Measurements from ENCODE around the gene LRRC71.

Gene LRRC71

DNA sequence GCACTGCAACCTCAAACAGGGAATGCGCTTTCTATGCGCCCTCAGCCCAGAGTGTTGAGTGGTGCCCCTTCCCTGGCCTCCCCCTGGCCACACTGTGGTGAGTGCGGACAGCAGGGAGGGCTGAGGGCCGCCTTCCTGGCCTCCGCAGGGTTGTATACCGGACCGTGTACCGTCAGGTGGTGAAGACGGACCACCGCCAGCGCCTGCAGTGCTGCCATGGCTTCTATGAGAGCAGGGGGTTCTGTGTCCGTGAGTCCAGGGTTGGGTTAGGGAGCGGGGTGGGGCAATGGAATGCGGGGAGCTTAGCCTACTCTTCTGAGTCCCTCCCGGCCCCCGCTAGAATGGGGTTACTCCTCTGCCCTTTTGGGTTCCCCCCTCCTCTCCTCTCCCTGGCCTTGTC, 15.3 kb upstream of the LRRC71 start:
- in situ Hi-C loops (cut with MboI; ENCODE audit: low sequenced_read_pairs): no loop called here

DNA sequence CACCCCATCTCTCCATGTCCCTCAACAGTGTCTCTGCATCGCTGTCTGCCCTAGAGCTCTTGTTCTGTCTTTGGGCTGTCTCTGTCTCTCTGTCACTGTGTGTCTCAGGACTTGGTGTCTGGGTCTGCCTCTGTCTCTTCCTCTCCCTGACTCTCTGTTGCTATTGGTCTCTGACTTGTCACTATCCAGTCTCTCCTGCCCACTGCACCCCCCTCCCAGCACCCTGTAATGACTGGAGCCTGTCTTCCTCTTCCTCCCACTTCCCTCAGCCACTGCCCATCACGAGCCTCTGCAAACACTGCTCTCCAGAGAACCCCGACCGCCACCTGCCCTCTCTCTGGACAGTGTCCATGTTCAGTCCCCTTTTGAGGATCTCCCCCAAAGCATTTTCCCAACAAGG, 14.8 kb upstream of the LRRC71 start:
- in situ Hi-C loops (cut with MboI; ENCODE audit: low sequenced_read_pairs): no loop called here

DNA sequence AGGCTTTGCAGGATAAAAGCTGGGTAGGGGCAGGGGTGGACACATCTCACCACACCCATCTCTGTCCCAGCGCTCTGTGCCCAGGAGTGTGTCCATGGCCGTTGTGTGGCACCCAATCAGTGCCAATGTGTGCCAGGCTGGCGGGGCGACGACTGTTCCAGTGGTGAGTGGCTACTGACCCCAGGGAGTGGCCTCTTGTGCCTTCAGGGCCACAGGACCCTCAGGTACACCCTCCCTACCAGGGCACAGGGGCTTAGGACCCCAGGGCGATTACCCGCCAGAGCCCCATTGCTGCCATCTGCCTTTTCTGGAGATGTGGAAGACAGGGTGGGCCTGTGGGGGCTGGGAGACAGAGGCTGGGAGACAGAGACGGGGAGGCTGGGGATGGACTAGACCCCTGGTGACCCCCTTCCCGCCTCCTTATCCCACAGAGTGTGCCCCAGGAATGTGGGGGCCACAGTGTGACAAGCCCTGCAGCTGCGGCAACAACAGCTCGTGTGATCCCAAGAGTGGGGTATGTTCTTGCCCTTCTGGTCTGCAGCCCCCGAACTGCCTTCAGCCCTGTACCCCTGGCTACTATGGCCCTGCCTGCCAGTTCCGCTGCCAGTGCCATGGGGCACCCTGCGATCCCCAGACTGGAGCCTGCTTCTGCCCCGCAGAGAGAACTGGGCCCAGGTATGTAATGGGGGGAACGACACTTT, 14.1 kb upstream of the LRRC71 start:
- in situ Hi-C loops (cut with MboI; ENCODE audit: low sequenced_read_pairs): no loop called here

DNA sequence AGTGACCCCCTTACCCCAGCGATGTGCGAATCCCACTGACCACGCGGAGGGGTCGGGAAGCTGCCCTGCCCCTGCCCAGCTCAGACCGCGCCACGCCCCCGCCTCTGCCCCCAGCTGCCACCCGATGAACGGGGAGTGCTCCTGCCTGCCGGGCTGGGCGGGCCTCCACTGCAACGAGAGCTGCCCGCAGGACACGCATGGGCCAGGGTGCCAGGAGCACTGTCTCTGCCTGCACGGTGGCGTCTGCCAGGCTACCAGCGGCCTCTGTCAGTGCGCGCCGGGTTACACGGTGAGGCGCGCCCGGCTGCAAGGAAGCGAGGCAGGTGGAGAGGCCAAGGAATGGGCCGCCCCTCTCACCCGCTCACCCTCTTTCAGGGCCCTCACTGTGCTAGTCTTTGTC, 11.9 kb upstream of the LRRC71 start:
- in situ Hi-C loops (cut with MboI; ENCODE audit: low sequenced_read_pairs): no loop called here

DNA sequence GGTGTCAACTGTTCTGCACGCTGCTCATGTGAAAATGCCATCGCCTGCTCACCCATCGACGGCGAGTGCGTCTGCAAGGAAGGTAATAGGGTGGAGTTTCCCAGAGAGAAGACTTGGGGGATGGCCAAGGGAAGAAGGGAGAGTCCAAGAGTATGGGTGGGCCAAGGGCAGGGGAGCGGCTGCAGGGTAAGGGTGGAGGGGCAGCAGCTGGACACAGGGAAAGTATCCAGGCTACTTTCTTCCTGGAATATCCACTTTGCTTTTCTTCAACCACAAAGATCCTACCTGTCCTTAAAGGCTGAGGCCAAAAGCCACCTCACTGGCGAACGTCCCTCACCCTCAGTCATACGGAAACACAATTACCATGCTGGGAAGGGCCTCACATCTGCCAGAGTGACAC, 11.5 kb upstream of the LRRC71 start:
- in situ Hi-C loops (cut with MboI; ENCODE audit: low sequenced_read_pairs): no loop called here

DNA sequence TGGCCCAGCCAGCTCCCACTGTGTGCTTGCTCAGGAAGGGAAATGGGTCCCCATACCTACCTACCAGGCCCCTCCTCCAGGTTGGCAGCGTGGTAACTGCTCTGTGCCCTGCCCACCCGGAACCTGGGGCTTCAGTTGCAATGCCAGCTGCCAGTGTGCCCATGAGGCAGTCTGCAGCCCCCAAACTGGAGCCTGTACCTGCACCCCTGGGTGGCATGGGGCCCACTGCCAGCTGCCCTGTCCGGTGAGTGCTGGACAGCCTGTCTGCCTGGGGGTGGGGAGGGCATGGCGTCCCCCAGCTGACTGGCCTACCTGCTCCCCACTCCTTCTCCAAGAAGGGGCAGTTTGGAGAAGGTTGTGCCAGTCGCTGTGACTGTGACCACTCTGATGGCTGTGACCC, 10.8 kb upstream of the LRRC71 start:
- in situ Hi-C loops (cut with MboI; ENCODE audit: low sequenced_read_pairs): no loop called here

DNA sequence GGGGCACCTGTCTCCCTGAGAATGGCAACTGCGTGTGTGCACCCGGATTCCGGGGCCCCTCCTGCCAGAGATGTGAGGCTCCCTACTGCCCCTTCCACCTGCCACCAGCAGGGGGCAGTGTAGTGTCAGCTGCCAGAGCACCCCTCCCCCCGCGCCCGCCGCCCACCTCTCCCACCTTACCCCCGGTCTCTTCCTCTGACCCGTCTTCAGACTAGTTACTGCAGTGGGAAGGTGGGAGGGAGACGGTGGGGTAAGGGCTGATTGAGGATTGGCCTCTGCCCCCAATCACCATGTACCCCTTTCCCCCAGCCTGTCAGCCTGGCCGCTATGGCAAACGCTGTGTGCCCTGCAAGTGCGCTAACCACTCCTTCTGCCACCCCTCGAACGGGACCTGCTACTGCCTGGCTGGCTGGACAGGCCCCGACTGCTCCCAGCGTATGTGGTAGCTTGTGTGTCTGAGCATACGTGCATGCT, 10.1 kb upstream of the LRRC71 start:
- in situ Hi-C loops (cut with MboI; ENCODE audit: low sequenced_read_pairs): no loop called here

DNA sequence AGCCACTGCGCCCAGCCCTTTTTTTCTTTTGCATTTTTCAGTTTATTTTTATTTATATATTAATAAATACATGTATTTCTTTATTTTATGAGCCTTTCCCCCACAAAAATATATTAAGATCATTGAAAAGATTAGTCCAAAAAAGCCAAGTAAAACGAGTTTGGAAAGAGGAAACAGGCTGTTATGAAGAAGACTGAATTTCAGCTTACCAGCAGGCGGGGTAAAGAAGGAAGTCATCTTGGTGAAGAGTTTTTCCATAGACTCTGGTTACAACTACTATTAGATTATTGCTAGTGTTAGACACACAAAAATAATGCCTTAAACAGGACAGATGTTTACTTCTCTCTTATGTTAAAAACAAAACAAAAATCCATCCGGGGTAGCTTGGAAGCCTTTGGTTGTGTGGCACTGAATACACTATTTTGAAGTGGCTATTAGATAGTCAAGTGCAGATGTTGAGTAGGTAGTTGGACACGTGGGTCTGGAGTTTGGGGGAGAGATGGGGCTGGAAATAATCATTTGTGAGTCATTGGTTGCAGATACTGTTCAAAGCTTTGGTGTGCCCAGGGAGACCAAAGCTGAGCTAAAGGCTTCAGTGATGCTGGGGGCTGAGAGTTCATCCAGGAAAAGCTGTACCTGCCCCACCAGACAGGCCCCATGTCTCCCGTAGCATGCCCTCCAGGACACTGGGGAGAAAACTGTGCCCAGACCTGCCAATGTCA, 8.7 kb upstream of the LRRC71 start:
- in situ Hi-C loops (cut with MboI; ENCODE audit: low sequenced_read_pairs): no loop called here

DNA sequence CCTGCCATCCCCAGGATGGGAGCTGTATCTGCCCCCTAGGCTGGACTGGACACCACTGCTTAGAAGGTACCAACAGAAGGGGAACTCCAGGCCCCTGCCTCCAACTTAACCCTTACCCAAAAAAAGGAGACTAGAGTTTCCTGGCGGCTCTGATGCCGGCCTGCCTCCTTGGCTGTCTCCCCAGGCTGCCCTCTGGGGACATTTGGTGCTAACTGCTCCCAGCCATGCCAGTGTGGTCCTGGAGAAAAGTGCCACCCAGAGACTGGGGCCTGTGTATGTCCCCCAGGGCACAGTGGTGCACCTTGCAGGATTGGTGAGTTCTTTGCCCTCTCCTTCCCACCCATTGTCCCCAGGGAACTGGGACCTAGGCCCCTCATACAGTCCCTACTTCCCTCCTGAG, 8.1 kb upstream of the LRRC71 start:
- in situ Hi-C loops (cut with MboI; ENCODE audit: low sequenced_read_pairs): no loop called here

DNA sequence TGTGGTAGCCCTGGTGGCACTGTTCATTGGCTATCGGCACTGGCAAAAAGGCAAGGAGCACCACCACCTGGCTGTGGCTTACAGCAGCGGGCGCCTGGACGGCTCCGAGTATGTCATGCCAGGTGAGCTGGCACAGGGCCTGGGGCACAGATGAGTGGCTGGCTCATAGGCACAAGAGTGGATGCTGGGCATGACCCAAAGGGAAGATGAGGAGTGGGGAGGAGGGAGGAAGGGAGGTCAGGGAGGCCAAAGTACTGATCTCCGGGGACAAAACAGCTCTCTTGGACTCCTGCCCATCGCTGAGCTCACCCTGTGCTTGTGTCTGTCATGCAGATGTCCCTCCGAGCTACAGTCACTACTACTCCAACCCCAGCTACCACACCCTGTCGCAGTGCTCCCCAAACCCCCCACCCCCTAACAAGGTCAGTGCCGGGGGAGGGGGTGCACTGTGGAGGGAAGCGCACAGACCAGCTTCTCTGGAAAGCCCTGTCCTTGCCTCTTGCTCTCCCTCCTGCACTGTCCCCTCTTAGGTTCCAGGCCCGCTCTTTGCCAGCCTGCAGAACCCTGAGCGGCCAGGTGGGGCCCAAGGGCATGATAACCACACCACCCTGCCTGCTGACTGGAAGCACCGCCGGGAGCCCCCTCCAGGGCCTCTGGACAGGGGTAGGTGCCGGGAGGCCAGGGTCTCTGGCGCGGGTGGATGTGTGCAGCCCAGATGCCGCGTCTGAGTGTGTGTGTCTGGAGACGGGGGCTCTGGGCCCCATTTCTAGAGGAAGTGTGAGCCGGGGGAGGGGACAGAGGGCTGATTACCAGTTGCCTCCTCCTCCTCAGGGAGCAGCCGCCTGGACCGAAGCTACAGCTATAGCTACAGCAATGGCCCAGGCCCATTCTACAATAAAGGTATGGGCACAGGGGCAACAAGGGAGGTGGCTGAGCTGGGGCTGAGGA, 7.3 kb upstream of the LRRC71 start:
- in situ Hi-C loops (cut with MboI; ENCODE audit: low sequenced_read_pairs): no loop called here

DNA sequence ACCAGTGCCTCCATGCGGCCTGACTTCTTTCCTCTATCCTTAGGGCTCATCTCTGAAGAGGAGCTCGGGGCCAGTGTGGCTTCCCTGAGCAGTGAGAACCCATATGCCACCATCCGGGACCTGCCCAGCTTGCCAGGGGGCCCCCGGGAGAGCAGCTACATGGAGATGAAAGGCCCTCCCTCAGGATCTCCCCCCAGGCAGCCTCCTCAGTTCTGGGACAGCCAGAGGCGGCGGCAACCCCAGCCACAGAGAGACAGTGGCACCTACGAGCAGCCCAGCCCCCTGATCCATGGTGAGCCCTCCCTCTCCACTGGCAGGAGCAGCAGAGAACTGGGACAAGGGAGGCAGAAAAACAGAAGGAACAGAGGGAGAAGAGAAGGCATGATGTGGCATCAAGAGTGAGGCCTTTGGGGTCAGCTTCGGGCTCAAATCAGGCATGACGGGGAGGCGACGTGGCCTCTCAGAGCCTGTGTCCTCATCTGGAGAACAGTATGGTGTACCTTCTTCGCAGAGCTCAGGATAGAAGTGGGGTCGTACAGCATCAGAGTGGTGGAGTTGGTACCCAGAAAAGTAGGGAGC, 6.5 kb upstream of the LRRC71 start:
- in situ Hi-C loops (cut with MboI; ENCODE audit: low sequenced_read_pairs): no loop called here

DNA sequence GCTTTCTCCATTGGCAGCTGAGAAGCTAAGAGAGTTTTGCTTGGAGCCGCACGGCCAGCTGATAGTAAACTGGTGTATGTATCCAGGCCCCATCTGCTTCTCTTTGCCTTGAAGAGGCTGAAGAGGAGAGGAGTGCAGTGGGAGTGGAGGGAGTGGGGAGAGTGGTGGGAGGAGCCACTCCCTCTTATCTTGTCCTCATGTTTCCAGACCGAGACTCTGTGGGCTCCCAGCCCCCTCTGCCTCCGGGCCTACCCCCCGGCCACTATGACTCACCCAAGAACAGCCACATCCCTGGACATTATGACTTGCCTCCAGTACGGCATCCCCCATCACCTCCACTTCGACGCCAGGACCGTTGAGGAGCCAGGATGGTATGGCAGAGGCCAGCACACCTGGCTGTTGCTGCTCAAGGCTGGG, 6.0 kb upstream of the LRRC71 start:
- in situ Hi-C loops (cut with MboI; ENCODE audit: low sequenced_read_pairs): no loop called here

DNA sequence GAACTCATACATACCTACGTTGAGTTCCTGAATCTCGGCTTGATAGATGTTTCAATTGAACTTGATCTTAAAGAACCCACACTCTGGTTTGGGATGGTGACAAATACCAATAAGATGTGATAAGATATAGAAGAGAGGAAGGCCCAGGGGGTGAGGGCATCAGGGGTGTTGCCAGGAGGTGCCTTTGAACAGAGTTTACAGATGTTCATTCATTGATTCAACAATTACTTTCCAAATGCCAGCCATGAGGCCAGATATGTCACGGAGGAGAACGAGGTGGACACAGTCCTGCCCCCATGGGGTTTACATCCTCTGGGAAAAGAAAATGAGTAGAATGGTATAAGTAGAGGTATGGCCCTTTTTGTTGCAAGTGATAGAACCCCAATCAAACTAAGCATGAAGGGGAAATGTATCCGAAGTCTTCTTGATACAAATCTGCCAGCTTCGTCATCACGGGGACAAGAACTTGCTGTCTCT, 659 bp downstream of the LRRC71 start:
- in situ Hi-C loops (cut with MboI; ENCODE audit: low sequenced_read_pairs): no loop called here

DNA sequence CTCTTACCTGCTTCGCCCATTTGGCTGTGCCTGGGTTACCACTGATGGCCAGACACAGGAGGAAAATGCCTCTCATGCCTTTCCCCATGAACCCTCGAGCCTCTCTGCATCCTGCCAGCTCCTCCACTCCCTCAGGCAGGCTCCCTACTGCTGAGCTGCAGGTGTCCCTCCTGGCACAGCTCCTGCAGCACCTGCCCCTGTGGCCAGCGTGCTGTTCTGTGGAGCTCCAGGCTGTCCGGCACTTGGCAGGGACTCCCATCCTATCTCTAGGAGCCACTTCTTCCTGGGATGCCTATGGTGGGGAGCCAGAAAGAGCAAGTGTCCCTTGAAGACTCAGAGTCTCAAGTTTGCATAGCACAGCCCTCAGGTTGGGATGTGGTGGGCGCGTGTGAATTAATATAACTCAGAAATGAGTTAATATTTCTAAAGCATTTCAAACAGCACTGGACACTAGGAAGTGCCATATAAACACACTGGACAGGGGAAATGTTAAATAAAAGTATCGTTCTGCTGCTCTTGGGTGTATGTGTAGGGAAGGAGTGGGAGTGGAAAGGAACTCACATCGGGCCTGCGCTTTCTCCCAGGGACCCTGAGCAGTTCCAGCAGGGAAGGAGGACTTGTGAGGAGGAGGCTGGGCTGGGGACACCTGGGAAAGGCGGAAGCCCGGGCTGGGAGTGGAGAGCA, 2.7 kb downstream of the LRRC71 start:
- in situ Hi-C loops (cut with MboI; ENCODE audit: low sequenced_read_pairs): no loop called here

DNA sequence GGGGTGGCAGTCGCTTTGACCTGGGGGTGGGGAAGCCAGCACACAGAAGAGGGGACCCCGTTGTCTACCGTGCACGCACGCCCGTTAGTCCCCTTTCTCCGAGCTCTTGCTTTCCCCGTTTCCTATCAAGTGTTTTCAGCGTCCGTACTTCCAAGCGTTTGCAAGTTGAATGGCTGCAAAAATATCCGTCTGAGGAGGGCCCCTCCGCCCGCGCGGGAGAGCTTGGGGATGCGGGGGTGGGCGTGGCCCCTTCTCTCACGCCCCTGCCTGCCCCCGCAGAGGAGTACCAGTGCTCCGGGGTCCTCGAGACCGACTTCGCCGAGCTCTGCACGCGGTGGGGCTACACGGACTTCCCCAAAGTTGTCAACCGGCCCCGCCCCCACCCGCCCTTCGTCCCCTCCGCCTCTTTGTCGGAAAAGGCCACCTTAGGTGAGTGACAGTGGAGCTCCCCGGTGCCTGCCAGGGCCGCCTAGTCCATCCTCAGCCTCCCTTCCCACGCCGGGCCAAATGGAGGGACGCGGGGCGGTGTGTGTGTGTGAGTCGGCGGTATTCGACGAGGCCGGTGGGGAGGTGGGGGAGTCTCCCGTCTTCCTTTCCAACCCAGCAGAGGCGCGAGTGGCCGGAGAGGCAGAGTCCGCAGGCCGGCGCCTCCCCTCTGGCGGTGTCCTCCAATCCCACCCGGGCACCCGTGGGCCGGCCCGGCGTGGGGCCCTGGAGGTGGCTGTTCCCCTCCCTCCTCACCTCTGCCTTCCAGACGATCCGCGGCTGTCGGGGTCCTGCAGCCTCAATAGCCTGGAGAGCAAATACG, 3.4 kb downstream of the LRRC71 start:
- in situ Hi-C loops (cut with MboI; ENCODE audit: low sequenced_read_pairs): no loop called here

DNA sequence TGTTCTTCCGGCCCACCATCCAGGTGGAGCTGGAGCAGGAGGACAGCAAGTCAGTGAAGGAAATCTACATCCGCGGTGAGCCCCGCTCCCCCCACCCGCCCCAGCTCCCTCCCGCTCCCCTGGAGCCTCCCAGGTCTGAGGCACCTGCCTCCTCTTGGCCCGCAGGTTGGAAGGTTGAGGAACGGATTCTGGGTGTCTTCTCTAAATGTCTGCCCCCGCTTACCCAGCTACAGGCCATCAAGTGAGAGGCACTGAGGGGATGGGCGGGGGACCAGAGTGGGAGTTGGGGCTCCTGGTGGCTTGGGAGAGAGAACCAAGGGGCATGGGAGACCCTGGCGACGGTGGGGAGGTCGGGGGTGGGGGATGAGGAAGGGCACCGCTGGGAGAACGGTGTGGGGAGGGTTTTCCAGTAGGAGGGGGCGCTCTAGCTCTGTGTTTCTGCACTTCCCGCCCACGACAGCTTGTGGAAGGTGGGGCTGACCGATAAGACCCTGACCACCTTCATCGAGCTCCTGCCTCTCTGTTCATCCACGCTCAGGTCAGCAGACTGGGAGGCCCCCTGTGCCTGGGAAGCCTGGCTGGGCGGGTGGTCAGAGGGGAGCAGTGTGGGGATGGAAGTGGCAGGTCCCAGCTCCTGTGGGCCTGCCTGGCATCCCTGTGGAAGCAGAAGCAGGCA, 4.2 kb downstream of the LRRC71 start:
- in situ Hi-C loops (cut with MboI; ENCODE audit: low sequenced_read_pairs): no loop called here

DNA sequence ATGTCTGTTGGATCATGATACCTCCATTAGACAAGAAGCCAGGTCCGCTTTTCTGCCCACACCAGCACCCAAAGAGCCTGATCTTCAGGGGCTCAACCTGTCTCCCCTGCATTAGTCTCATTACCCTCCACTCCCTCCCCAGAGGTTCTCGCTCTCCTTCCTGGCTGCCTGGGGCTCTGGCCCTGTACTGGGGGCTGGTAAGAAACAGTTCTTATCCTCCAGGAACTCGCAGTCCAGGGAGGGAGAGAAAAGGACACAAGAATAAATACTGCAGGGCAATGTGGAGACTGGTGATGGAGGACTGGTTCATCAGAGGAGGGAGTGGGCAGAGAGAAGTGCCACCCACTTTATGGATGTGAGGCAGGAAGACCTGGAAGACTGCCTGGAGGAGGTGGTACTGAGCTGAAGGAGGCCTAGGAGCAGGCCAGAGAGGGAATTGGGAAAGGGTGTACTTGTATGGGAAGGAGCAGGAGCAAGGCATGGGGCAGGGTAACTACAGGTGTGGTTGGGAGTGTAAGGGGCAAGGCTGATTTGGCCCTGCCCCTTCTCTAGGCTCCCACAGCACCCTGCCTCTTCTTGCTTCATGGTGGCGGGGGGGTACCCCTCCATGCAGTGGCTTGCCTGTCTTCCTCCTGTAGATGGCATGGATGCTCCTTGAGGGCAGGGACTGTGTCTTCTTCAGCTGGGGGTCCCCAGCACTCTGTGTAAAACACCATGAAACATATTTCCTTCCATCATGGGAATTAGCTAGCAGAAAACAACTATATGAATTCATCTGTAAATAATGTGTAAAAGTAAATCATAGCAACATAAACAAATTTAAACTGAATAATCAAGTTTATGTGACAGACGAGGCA, 5.0 kb downstream of the LRRC71 start:
- in situ Hi-C loops (cut with MboI; ENCODE audit: low sequenced_read_pairs): no loop called here

DNA sequence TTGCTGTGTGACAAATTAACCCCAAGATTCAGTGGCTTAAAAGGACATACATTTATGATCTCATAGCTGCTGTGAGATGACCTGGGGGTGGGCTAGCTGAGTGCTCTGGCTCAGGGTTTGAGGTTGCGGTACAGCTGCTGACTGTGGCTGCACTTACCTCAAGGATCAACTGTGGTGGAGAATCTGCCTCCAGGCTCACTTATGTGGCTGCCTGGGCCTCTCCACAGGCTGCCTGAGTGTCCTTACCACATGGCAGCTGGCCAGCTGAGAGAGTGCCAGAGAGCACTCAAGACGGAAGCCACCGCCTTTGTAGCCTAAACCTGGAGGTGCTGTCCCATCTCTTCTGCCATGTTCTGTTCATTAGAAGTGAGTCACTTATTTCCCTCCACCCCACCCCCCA, 5.7 kb downstream of the LRRC71 start:
- in situ Hi-C loops (cut with MboI; ENCODE audit: low sequenced_read_pairs): no loop called here
